PFSK-1 (cell line): ENCODE results near the gene PZP.

ENCODE experiments used
- FOXP2 ChIP-seq: optimal IDR thresholded peaks from 2 replicates; pipeline ENCODE3; 2011; ENCODE audit warnings: borderline replicate concordance, control low read depth, inconsistent platforms; ENCODE audit not compliant: insufficient read depth; ENCODE audit errors: extremely low read length, extremely low read depth
- POLR2AphosphoS5 ChIP-seq: IDR thresholded peaks from 2 replicates; pipeline ENCODE4 v1.6.1; 2012; ENCODE audit warnings: low read depth, mild to moderate bottlenecking, control low read depth, low read length, moderate library complexity
- SIN3A ChIP-seq: IDR thresholded peaks from 2 replicates; pipeline ENCODE4 v1.6.1; 2012; ENCODE audit warnings: mild to moderate bottlenecking, low read length, moderate library complexity, borderline replicate concordance; ENCODE audit not compliant: insufficient read depth
- TAF1 ChIP-seq: IDR thresholded peaks from 2 replicates; pipeline ENCODE4 v1.6.1; 2012; ENCODE audit warnings: low read length, control low read depth, borderline replicate concordance; ENCODE audit not compliant: insufficient read depth
- TF ChIP-seq, protein P1 (sequence below), 2 experiments: IDR thresholded peaks; 2 replicates each; pipeline versions ENCODE4 v1.6.1 to v1.8.0; 2011 to 2012; ENCODE audit warnings: low read depth in 2 of 2, low read length in 2 of 2, control low read depth in 1 of 2, inconsistent platforms in 1 of 2, mild to moderate bottlenecking in 1 of 2, moderate library complexity in 1 of 2; ENCODE audit not compliant: insufficient read depth in 1 of 2

GRCh38 chr12:9103050-9103849 is 104.9 kb downstream of the PZP start:
- TF ChIP-seq, protein P1, sequence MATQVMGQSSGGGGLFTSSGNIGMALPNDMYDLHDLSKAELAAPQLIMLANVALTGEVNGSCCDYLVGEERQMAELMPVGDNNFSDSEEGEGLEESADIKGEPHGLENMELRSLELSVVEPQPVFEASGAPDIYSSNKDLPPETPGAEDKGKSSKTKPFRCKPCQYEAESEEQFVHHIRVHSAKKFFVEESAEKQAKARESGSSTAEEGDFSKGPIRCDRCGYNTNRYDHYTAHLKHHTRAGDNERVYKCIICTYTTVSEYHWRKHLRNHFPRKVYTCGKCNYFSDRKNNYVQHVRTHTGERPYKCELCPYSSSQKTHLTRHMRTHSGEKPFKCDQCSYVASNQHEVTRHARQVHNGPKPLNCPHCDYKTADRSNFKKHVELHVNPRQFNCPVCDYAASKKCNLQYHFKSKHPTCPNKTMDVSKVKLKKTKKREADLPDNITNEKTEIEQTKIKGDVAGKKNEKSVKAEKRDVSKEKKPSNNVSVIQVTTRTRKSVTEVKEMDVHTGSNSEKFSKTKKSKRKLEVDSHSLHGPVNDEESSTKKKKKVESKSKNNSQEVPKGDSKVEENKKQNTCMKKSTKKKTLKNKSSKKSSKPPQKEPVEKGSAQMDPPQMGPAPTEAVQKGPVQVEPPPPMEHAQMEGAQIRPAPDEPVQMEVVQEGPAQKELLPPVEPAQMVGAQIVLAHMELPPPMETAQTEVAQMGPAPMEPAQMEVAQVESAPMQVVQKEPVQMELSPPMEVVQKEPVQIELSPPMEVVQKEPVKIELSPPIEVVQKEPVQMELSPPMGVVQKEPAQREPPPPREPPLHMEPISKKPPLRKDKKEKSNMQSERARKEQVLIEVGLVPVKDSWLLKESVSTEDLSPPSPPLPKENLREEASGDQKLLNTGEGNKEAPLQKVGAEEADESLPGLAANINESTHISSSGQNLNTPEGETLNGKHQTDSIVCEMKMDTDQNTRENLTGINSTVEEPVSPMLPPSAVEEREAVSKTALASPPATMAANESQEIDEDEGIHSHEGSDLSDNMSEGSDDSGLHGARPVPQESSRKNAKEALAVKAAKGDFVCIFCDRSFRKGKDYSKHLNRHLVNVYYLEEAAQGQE (IDR thresholded peaks at IDR 0.05; ENCODE audit: insufficient read depth in 1 of 2, low read depth in 2 of 2, low read length in 2 of 2): no peak
- TF ChIP-seq POLR2AphosphoS5 (no peak), SIN3A (no peak), FOXP2 (no peak), TAF1 (no peak)
